B cell (primary cell): ENCODE data around the gene NRXN2. TPM values are rescaled to one million over a fixed set of nuclear protein-coding genes. Genes with fewer than 3 reads are reported as not detected.

Experiments used
- ATAC-seq: fragments of 200-7000 bp; cut with Tn5 transposase; one replicate; pipeline ENCODE4 v1.10.0; 2021; ENCODE audit warnings: low read depth, mild to moderate bottlenecking, moderate number of reproducible peaks, moderate library complexity
- CTCF ChIA-PET: fragments of 350-600 bp; sonication (Branson Sonifier 250); formaldehyde crosslinking; loops from one replicate; lab custom pipeline; 2021; ENCODE audit warnings: antibody characterized with exemption, inconsistent platforms; lab: Charles Lee
- POLR2A ChIA-PET: fragments of 350-600 bp; sonication (Branson Sonifier 250); formaldehyde crosslinking; loops from one replicate; lab custom pipeline; 2021; ENCODE audit warnings: antibody characterized with exemption; lab: Charles Lee
- DNase-seq: peaks from one replicate; pipeline ENCODE4 v3.0.0; 2013
- H2AFZ ChIP-seq: 2 replicates; pipeline ENCODE4 v1.6.1; 2012; ENCODE audit warnings: mild to moderate bottlenecking, low read depth, low read length; ENCODE audit not compliant: insufficient read depth, poor library complexity, severe bottlenecking
- H3K27ac ChIP-seq, 2 donors: 1 replicate in 1 of 2; 2 replicates in 1 of 2; pipeline ENCODE4 v1.5.1; 2012 to 2013; ENCODE audit warnings: low read length in 2 of 2, mild to moderate bottlenecking in 2 of 2, moderate library complexity in 1 of 2
- H3K27me3 ChIP-seq, 4 experiments: fragments of 200-600 bp in 1 of 4; sonication (generic) in 1 of 4; replicated peaks in 1 of 4; 1 replicate in 2 of 4; 2 replicates in 2 of 4; pipeline versions ENCODE4 v1.6.1 to v1.7.0; 2013 to 2016; ENCODE audit warnings: low read length in 3 of 4, mild to moderate bottlenecking in 2 of 4, mixed read lengths in 1 of 4, moderate library complexity in 1 of 4; ENCODE audit not compliant: insufficient read depth in 4 of 4, control insufficient read depth in 3 of 4; ENCODE audit errors: control extremely low read depth in 1 of 4
- H3K36me3 ChIP-seq, 2 experiments: replicated peaks in 1 of 2; 1 replicate in 1 of 2; 2 replicates in 1 of 2; pipeline versions ENCODE4 v1.6.1 to v1.7.1; 2013; ENCODE audit warnings: low read length in 1 of 2; ENCODE audit not compliant: insufficient read depth in 2 of 2, control insufficient read depth in 1 of 2; ENCODE audit errors: control extremely low read depth in 1 of 2, extremely low read depth in 1 of 2
- H3K4me1 ChIP-seq, 2 donors: fragments of 200-600 bp in 1 of 2; sonication (generic) in 1 of 2; 1 replicate in 1 of 2; 2 replicates in 1 of 2; pipeline versions ENCODE4 v1.5.1 to v1.6.1; 2013 to 2017; ENCODE audit warnings: low read length in 2 of 2; ENCODE audit not compliant: control insufficient read depth in 2 of 2, insufficient read depth in 2 of 2
- H3K4me2 ChIP-seq: replicated peaks from 2 replicates; pipeline ENCODE3; 2012; ENCODE audit warnings: mild to moderate bottlenecking, low read depth, low read length; ENCODE audit not compliant: poor library complexity, severe bottlenecking
- H3K4me3 ChIP-seq, 5 experiments: fragments of 200-600 bp in 1 of 5; sonication (generic) in 1 of 5; 1 replicate in 3 of 5; 2 replicates in 2 of 5; pipeline versions ENCODE4 v1.5.1 to v1.7.0; 2011 to 2016; ENCODE audit warnings: low read length in 4 of 5, mild to moderate bottlenecking in 4 of 5, low read depth in 2 of 5, control low read depth in 1 of 5, moderate library complexity in 1 of 5; ENCODE audit not compliant: insufficient read depth in 1 of 5; ENCODE audit errors: control extremely low read depth in 1 of 5, extremely low read depth in 1 of 5
- H3K79me2 ChIP-seq: fragments of 200-600 bp; sonication (generic); one replicate; pipeline ENCODE4 v1.6.0; 2016; ENCODE audit warnings: low read length; ENCODE audit not compliant: control insufficient read depth, insufficient read depth
- H3K9ac ChIP-seq: fragments of 200-600 bp; sonication (generic); 2 replicates; pipeline ENCODE4 v1.6.1; 2017; ENCODE audit warnings: mild to moderate bottlenecking, low read length, moderate library complexity
- H3K9me3 ChIP-seq, 3 donors: one replicate each; pipeline versions ENCODE4 v1.6.1 to v1.7.1; 2013; ENCODE audit warnings: low read length in 2 of 3; ENCODE audit not compliant: control insufficient read depth in 2 of 3, insufficient read depth in 1 of 3; ENCODE audit errors: control extremely low read depth in 1 of 3
- H4K20me1 ChIP-seq: 2 replicates; pipeline ENCODE4 v1.6.0; 2012; ENCODE audit warnings: mild to moderate bottlenecking, low read length; ENCODE audit not compliant: insufficient read depth, control insufficient read depth, poor library complexity, severe bottlenecking
- H3K27ac Mint-ChIP-seq: one replicate; pipeline ENCODE4 v1.8.0; 2021; ENCODE audit warnings: mixed read lengths
- H3K27me3 Mint-ChIP-seq: one replicate; pipeline ENCODE4 v1.8.0; 2021; ENCODE audit warnings: mixed read lengths
- H3K4me1 Mint-ChIP-seq: one replicate; pipeline ENCODE4 v1.8.0; 2021; ENCODE audit warnings: mixed read lengths
- H3K4me3 Mint-ChIP-seq: one replicate; pipeline ENCODE4 v1.8.0; 2021; ENCODE audit warnings: mixed read lengths
- H3K9me3 Mint-ChIP-seq: one replicate; pipeline ENCODE4 v1.8.0; 2022; ENCODE audit warnings: mixed read lengths; ENCODE audit not compliant: insufficient read depth
- EZH2 ChIP-seq: IDR thresholded peaks from 2 replicates; pipeline ENCODE4 v1.6.1; 2012; ENCODE audit warnings: borderline replicate concordance, low read depth, mild to moderate bottlenecking, moderate library complexity, low read length; ENCODE audit not compliant: insufficient read depth, poor library complexity, severe bottlenecking
- WGBS: methylation state at CpG from one replicate; pipeline ENCODE4 v1.1.5; 2013; ENCODE audit warnings: missing lambda C conversion rate; ENCODE audit not compliant: insufficient coverage; 5-methylcytosine and 5-hydroxymethylcytosine counted together
- intact Hi-C: fragments of 100-400 bp; cut with micrococcal nuclease; formaldehyde crosslinking; loops from one replicate; pipeline ENCODE4 v1.10.0; 2022
- polyA plus RNA-seq: library from polyadenylated mRNA; depleted of rRNA; stranded (reverse); fragments of >200 nt; gene quantifications from 2 replicates; pipeline ENCODE4 v1.2.3, GENCODE V29; 2012
- total RNA-seq, 2 donors: library from RNA; stranded (reverse); fragments of 120-200 nt in 1 of 2; gene quantifications; 1 replicate in 1 of 2; 2 replicates in 1 of 2; pipeline versions ENCODE4 v1.2.3 to v1.2.4, GENCODE V29; 2013 to 2022
- TF ChIP-seq, protein P1 (sequence below): fragments of 200-600 bp; IDR thresholded peaks from one replicate; pipeline ENCODE4 v1.8.0; 2022; ENCODE audit warnings: antibody characterized with exemption, mild to moderate bottlenecking

The NRXN2 gene
- total and polyA plus RNA-seq, 2 donors (not counting 1 experiment from before 2014, with no cell fraction given): 0.01 to 0.52 TPM

DNA sequence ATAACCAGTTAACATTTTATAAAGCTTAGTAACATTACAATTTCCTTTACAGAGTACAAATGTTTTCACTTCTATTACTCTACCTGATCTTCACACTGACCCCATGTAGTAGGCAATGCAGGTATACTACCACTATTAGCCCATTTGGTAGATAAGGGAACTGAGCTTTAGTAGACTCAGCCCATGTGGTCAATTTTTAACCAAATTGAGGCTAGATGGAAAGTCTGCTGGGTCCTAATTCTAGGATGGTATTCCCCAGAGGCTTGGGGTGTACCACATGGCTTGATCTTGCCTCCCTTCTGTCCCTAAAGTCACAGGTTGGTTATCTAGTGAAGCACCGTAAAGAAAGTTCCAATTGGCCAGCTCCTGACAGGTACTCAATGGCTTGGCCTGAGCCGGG is 48.2 kb downstream of the NRXN2 start:
- Histone ChIP-seq H3K4me1 (peaks cover 15 to 21% of the 10 kb centered on the region in 2 donors), H3K27me3 (peaks cover 0 to 35% (median 10%) of the 10 kb centered on the region in 4 experiments), H4K20me1 (no peaks in the 10 kb centered on the region), H3K9me3 (peaks cover 0 to 10% (median 0%) of the 10 kb centered on the region in 3 donors), H2AFZ (no peak overlapping the region), H3K4me3 (no peak overlapping the region), H3K79me2 (no peaks in the 10 kb centered on the region), H3K36me3 (no peaks in the 10 kb centered on the region), H3K4me2 (no peak overlapping the region), H3K9ac (no peak overlapping the region), H3K27ac (no peak overlapping the region)
- peak overlapping the region; percentile 2 for H3K4me3 Mint-ChIP-seq
- no peaks in the 10 kb centered on the region for H3K9me3 Mint-ChIP-seq
- WGBS: 38% methylated on average over 2 of the region's 2 CpGs
- ATAC-seq (peak; percentile 28), DNase-seq (no peak)
- H3K27me3 Mint-ChIP-seq: peaks cover 62% of the 10 kb centered on the region
- TF ChIP-seq EZH2: no peak
- TF ChIP-seq, protein P1, sequence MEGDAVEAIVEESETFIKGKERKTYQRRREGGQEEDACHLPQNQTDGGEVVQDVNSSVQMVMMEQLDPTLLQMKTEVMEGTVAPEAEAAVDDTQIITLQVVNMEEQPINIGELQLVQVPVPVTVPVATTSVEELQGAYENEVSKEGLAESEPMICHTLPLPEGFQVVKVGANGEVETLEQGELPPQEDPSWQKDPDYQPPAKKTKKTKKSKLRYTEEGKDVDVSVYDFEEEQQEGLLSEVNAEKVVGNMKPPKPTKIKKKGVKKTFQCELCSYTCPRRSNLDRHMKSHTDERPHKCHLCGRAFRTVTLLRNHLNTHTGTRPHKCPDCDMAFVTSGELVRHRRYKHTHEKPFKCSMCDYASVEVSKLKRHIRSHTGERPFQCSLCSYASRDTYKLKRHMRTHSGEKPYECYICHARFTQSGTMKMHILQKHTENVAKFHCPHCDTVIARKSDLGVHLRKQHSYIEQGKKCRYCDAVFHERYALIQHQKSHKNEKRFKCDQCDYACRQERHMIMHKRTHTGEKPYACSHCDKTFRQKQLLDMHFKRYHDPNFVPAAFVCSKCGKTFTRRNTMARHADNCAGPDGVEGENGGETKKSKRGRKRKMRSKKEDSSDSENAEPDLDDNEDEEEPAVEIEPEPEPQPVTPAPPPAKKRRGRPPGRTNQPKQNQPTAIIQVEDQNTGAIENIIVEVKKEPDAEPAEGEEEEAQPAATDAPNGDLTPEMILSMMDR: no peak
- no peak overlapping the region for H3K27ac Mint-ChIP-seq
- ChIA-PET POLR2A (no interaction called here), CTCF (interaction anchor here (1.3 to 2.5 kb wide), 3 partner anchors 14 to 23 kb away, joined by 5 to 12 read pairs (median 6); no protein-coding TSS in a partner anchor)
- intact Hi-C loops: no loop called here
- H3K4me1 Mint-ChIP-seq: peaks cover 21% of the 10 kb centered on the region

DNA sequence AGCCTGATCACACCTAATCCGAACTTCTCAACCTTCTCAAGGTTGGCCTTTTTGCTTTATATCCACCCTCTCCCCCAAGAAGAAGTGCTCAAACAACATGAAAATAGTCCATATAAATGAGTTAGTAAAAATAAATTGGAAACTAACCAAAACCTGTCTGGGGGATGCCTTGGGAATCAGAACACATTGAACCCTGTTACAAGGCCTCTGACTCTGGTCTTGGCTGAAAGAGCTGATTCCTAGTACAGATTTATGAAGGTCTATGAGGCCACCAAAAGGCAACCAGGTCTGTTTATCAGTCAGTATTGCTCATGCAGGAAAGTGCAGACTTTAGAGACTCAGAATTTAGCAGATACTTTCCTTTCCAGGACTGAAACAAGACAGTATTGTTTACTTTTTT is 49.7 kb downstream of the NRXN2 start:
- POLR2A ChIA-PET: interaction anchor here (0.7 kb wide), 2 partner anchors 58 to 120 kb away, joined by 5 read pairs; no protein-coding TSS in a partner anchor

More for the DNA sequence above, 49.7 kb downstream of the NRXN2 start:
- Mint-ChIP-seq H3K4me1 (peaks cover 21% of the 10 kb centered on the region), H3K27me3 (peaks cover 68% of the 10 kb centered on the region), H3K4me3 (no peak overlapping the region), H3K27ac (no peak overlapping the region), H3K9me3 (no peaks in the 10 kb centered on the region)
- DNase-seq (no peak), ATAC-seq (no peak)
- Histone ChIP-seq H3K79me2 (no peaks in the 10 kb centered on the region), H3K27me3 (peaks cover 0 to 44% (median 10%) of the 10 kb centered on the region in 4 experiments), H3K4me1 (peaks cover 15 to 21% of the 10 kb centered on the region in 2 donors), H3K4me3 (no peak overlapping the region), H3K36me3 (no peaks in the 10 kb centered on the region), H3K4me2 (no peak overlapping the region), H2AFZ (no peak overlapping the region), H3K9ac (no peak overlapping the region), H4K20me1 (no peaks in the 10 kb centered on the region), H3K27ac (no peak overlapping the region), H3K9me3 (peaks cover 0 to 10% (median 0%) of the 10 kb centered on the region in 3 donors)
- TF ChIP-seq EZH2: no peak
- TF ChIP-seq, protein P1: no peak
- intact Hi-C loops: no loop called here
- no CpG with 5 or more reads among the region's 1 CpG for WGBS
- CTCF ChIA-PET: interaction anchor here (1.0 to 2.5 kb wide), 4 partner anchors 9 to 69 kb away, joined by 3 to 12 read pairs (median 4); no protein-coding TSS in a partner anchor
